ENCODE results near the gene GPD1.

DNA sequence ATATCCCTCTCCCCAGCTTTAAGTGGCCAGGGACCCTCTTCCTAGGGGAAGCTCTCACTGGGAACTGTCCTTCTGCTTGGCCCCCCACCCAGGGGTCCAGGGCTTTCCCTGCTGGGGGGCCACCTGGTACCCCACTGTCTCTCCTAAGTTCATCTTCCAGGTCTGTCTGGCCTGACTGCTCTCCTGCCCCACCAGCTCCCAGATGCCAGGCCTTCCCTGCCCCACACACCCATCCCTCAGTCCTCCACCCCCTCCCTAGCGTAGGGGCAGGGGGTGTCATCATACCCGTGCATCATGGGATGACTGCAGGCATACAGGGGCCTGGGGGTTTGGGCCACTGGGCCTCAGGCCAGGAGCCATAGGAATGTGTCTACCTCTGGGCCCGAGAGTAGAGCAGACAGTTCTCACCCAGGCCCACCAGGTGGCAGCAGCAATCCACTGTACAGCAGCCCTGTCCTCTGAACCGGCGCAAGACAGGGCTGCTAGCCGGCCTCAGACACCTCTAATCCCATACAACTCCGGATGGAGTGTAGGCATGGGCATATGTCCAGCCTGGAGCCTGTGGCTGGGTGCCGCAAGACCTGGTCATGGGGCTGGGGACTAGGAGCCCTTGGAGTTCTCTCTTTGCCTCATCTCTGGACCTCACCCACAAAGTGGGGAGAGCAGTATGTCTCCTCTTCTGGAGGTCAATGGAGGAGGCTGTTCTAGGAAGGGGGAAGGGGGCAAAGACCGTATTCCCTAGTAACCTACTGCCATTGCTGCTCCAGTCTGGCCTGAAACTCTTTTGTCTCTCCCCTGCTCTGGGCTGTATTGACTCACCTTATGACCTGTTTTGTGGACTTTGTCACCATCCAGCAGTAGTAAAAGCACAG is 28.6 kb upstream of the GPD1 start:
- TF ChIP-seq, protein P1, sequence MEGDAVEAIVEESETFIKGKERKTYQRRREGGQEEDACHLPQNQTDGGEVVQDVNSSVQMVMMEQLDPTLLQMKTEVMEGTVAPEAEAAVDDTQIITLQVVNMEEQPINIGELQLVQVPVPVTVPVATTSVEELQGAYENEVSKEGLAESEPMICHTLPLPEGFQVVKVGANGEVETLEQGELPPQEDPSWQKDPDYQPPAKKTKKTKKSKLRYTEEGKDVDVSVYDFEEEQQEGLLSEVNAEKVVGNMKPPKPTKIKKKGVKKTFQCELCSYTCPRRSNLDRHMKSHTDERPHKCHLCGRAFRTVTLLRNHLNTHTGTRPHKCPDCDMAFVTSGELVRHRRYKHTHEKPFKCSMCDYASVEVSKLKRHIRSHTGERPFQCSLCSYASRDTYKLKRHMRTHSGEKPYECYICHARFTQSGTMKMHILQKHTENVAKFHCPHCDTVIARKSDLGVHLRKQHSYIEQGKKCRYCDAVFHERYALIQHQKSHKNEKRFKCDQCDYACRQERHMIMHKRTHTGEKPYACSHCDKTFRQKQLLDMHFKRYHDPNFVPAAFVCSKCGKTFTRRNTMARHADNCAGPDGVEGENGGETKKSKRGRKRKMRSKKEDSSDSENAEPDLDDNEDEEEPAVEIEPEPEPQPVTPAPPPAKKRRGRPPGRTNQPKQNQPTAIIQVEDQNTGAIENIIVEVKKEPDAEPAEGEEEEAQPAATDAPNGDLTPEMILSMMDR (IDR thresholded peaks at IDR 0.05; ENCODE audit: low read depth, low read length) = peak; percentile 89
- TF ChIP-seq POLR2A (IDR thresholded peaks at IDR 0.05; ENCODE audit: extremely low read depth, insufficient read length) (no peak), MYC (IDR thresholded peaks at IDR 0.05; ENCODE audit: low read depth, low read length) (no peak)

Measured in NB4 (cell line).